DMS153 treated with DMSO at 0.1 percent for 48 hours (cell line): ENCODE results near the gene ALKBH7.

Source experiments
- DNase-seq: peaks from one replicate; lab custom pipeline; 2025; ENCODE audit not compliant: unreplicated experiment; lab: John Stamatoyannopoulos, UW

ALKBH7 gene

GRCh38 chr19:6364353-6364752 lies 8.2 kb upstream of the ALKBH7 start:
- no peak for DNase-seq

GRCh38 chr19:6373096-6373812 lies 660 bp downstream of the ALKBH7 start:
- DNase-seq, result peak; percentile 94

- no peak for DNase-seq
Measured at GRCh38 chr19:6373813-6374108, 1.2 kb downstream of the ALKBH7 start.

GRCh38 chr19:6374161-6374709 lies 1.6 kb downstream of the ALKBH7 start:
- no peak for DNase-seq

- no peak for DNase-seq
Measured at GRCh38 chr19:6374711-6375410, 2.3 kb downstream of the ALKBH7 start.

DNA sequence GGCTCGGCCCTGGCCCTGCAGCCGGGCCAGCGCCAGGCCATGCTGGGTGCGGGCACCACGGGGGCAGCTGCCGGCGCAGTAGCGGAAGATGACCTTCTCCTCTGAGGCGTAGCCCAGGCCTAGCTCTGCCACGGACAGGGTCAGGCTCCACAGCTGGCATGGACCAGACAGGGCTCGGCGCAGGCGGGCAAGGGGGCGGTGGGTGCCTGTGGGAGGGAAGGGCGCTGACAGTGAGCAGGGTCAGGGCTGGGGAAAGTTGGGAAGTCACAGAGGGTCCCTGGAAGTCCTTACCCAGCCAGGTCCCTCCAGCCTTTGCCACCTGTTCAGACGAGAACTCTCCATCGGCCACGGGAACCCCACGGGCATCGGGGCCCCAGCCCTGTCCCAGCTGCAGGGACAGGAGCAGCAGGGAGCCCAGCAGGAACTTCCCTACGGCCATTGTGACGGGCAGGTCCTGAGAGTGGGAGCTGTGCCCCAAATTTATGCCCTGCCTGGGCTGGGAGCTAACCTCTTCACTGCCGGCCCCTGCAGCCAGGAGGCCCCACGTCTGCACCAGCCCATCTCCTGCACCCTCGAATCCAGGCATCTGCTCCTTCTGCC lies 2.9 kb downstream of the ALKBH7 start, which contains the start of gene PSPN:
TSS of gene PSPN (minus strand) at position 523 of the 600 bp plus-strand sequence. CDS start at position 439, 84 bp downstream.
- no peak for DNase-seq

DNA sequence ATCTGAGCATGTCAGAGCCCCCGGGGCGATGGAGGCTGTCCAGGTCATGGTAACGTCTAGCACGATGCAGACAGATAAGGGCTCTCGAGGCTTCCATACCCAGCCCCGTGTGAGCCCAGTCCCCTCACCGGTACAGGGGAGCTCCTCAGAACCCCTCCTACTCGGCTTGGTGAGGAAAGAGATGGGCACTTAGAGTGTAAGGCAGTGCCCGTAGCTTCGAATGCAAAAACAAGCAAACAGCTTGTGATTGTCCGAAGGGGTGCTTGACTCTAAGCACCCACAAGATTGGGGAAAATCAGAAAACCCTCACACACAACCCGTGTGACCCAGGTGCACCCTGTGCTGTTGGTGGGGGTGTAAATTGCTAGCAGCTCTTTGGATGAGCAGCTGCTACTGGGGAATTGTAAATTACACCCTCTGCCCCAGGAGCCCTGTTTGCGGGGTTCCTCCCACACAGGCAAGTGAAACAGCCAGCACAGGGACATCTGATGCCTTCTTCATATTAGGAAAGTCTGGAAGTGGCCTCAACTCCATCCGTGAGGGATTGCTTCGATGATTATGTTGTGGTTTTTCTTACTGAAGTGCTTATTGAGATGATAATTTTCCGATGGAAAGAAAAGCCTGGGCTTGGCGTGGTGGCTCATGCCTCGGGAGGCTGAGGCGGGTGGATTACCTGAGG lies 4.1 kb downstream of the ALKBH7 start:
- DNase-seq, result no peak

GRCh38 chr19:6378041-6378440 lies 5.4 kb downstream of the ALKBH7 start:
- DNase-seq, result no peak

GRCh38 chr19:6378486-6378885 lies 5.9 kb downstream of the ALKBH7 start:
- DNase-seq, result no peak

DNA sequence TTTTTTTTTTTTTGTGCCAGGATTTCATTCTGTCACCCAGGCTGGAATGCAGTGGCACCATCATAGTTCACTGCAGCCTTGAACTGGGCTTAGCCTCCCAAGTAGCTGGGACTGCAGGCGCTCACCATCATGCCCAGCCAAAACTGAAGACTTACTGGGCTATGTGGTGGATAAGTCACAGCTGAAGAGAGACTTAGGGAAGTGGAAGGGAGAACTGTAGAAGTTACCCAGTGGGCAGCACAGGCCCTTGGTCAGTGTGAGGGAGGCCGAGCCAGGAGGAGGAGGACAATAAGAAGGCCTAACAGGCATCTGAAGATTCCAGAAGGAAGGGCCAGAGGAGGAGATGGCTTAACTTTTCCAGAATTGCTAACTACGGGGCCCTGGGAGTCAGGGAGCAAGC lies 7.2 kb downstream of the ALKBH7 start:
- no peak for DNase-seq

DNA sequence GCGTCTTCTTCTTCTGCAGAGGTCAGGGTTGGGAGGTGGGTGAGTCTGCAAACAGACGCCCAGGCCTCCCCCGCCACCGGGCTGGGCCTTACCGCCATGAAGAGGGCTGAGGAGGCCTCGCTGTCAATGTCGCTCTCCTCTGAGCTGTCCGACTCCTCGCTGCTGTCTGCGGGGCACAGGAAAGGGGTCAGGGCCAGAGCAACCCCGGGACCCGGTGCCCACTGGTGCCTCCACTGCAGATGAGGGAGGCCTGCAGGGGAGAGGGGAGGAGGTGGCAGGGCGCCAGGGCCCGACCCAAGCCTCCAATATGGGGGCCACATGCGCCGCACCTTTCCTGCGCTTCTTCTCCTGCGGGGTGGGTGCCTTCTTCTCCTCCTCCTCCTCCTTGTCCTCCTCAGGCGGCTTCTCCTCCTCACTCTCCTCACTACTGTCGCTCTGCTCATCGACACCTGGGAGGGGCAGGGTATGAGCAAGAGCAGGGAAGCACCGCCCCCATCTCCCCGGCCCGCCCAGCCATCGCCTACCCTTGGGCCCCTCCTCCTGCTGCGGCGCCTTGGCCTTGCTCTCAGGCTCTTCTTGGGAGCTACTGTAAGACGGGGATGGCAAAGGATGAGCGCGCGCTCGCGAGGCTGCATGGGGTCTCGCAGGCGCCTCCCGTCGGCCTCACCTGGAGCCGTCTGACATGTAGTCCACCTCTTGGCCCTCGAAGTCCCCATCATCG lies 8.6 kb downstream of the ALKBH7 start:
- no peak for DNase-seq

- DNase-seq, result no peak
Measured at GRCh38 chr19:6383188-6383587, 10.6 kb downstream of the ALKBH7 start.

GRCh38 chr19:6384381-6384780 lies 11.8 kb downstream of the ALKBH7 start:
- no peak for DNase-seq

DNA sequence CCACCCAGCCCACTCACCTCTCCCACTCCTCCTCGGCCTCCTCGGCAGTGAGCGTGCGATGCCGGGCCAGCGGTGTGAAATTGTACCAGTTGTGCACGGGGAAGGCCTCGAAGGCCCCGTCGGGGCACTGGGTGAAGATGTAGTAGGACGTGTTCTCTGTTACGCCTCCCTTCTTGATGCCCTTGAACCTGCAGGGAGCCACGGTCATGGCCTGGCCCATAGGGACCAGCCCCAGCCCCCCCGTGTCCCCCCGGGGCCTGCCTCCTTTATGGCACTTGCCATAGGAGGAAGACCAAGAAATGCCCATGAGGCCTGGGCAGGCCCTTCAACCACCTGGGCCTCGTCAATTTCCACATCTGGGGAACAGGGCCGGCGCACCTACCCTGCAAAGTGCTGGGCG lies 14.8 kb downstream of the ALKBH7 start:
- DNase-seq, result no peak

DNA sequence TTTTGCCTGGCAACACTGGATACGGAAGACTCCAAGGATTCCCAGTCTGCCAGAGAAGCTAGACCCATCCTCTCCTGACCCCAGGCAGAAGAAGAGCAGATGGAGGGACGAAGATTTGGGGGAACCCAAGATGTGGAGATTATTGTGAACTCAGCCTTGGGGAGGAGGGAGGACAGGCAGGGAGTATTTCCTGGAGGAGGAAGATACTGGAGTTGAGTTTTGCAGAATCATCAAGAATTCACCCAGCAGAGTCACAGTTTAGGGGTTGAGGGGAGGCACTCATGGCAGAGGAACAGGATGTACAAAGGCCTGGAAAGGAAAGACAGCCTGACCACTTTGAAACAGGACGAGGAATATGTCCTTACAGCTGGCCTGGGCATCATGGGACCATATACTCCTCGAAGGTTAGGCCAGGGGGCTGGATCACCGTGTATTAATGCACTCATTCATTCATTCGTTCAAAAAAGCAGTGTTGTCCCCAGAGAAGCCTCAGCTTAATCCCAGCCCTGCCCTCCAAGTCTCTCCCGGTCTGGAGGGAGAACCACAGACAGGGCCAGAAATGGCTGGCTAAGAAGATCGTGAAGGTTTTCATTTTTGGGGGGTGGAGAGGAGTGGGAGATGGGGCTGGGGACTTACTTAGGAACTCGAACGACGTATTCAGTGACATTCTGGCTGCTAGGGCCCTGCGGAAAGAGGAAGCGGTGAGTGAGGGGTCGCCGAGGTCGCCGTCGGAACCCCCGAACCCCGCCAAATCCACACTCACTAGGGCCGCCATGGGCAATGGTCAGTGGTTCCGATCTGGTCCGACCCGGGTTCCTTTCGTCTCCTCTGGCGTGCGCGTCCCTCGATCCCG lies 19.9 kb downstream of the ALKBH7 start:
- no peak for DNase-seq

DNA sequence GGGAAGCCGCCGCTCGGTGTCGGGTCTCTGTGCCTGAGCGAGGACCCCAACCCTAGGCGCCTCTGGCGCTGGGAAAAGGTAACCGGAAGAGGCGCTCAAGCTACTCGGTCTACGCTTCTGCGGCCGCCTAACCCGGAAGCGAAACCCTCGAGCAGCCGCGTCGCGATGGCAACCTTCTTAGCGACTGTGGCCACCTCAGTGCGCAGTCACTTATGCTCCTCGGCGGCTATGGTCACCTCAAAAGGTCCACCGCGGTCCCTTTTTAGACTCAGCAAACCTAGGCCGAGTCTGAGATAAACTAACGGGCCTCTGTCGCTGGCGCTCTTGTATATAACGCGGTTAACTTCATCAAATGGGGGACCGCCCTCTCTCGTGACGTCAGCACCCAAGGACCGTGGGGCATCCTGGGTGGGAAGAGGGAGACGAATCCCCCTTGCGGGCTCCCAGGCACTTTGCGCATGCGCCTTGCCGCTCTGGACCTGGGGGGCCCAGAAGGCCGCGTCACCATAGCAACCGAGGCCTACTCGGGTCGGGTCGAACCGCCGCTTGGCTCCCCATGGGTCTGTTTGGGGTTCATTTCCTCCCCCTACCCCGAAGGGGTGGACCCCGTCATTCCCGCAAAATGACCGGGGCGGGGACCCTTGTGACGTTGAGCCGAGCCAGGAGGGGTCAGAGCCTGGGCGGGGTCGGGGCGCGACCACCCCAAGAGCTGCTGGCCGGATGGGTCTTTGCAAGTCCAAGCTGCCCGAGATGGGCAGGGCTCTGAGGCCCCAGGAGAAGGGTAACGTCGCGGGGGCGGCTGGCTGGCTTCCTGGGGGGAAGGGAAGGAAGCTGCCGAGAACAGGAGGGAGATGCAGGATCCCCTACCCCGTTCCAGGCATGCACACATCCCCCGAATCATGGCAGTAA lies 20.7 kb downstream of the ALKBH7 start, which contains the start of gene GTF2F1:
TSS of gene GTF2F1 (minus strand) at position 91 of the 909 bp plus-strand sequence. CDS start 169 bp downstream, outside the sequence.
- peak; percentile 88 for DNase-seq

- no peak for DNase-seq
Measured at GRCh38 chr19:6393983-6394412, 21.4 kb downstream of the ALKBH7 start.

DNA sequence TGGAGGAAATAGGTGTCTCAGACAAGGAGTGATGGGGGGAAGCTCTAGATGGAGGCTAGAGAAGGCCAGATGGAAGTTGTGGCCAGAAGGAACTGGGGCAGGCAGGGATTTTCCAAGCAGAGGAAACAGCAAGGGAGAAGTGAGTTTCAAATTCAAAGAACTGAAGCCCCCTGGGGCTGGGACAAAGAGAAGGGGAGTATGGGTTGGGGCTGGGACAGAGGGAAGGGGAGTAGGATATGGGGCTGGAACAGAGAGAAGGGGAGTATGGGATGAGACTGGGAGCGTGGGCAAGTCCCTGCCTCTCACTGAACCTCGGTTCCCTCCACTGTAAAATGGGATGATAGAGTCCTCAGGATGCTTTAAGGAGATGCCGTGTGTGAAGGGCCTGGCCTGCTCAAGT lies 22.2 kb downstream of the ALKBH7 start:
- no peak for DNase-seq

GRCh38 chr19:6396305-6396704 lies 23.7 kb downstream of the ALKBH7 start:
- no peak for DNase-seq
